Right lobe of liver (tissue), 6 donors: ENCODE results near the gene CRYBA2. TPM values are rescaled to one million over a fixed set of nuclear protein-coding genes. Genes with fewer than 3 reads are reported as not detected.

Experiments
- ATAC-seq, 4 donors: fragments of 200-7000 bp; cut with Tn5 transposase; one replicate each; pipeline ENCODE4 v1.9.1; 2020; ENCODE audit warnings: mild to moderate bottlenecking in 4 of 4, moderate library complexity in 4 of 4
- DNase-seq, 3 donors: peaks; one replicate each; pipeline ENCODE4 v3.0.0-alpha.2; 2020
- H3K27ac ChIP-seq, 3 donors: fragments of 200-600 bp; one replicate each; pipeline ENCODE4 v1.8.0; 2022
- H3K27me3 ChIP-seq, 2 donors: fragments of 200-600 bp; one replicate each; pipeline ENCODE4 v1.8.0; 2022
- H3K36me3 ChIP-seq, 4 donors: fragments of 200-600 bp; sonication (generic) in 1 of 4; one replicate each; pipeline versions ENCODE4 v1.5.1 to v1.8.0; 2017 to 2022; ENCODE audit warnings: control low read depth in 1 of 4
- H3K4me1 ChIP-seq, 4 donors: fragments of 200-600 bp; sonication (generic) in 1 of 4; one replicate each; pipeline versions ENCODE4 v1.5.1 to v1.8.0; 2017 to 2022; ENCODE audit warnings: control low read depth in 1 of 4
- H3K4me3 ChIP-seq, 3 donors: fragments of 200-600 bp; one replicate each; pipeline ENCODE4 v1.8.0; 2022
- H3K9me3 ChIP-seq, 4 donors: fragments of 200-600 bp; sonication (generic) in 1 of 4; one replicate each; pipeline versions ENCODE4 v1.5.1 to v1.8.0; 2017 to 2022; ENCODE audit warnings: control low read depth in 1 of 4
- POLR2A ChIP-seq: fragments of 450-650 bp; IDR thresholded peaks from one replicate; pipeline ENCODE4 v1.6.1; 2017; ENCODE audit warnings: antibody characterized with exemption, mild to moderate bottlenecking
- WGBS: methylation state at CpG from one replicate; pipeline ENCODE4 v1.1.6; 2018; ENCODE audit warnings: low coverage, low lambda C conversion rate; ENCODE audit not compliant: insufficient coverage; ENCODE audit errors: missing lambda C conversion rate; 5-methylcytosine and 5-hydroxymethylcytosine counted together
- intact Hi-C, 2 donors: fragments of 100-400 bp; cut with DNase I; formaldehyde crosslinking; loops; one replicate each; pipeline versions ENCODE4 v1.11.2 to v1.14.1; 2022
- total RNA-seq, 6 experiments: library from RNA; depleted of rRNA in 2 of 6; stranded (reverse); fragments of >200 nt in 2 of 6; fragmentation: NEBNext Ultra II Directional in 3 of 6; extraction: Animal tissue kit (Norgen Biotek cat#: 25700) in 3 of 6; gene quantifications; one replicate each; pipeline versions ENCODE4 v1.1.0 to v1.2.4, GENCODE V29; 2016 to 2023
- TF ChIP-seq, protein P1 (sequence below), 4 donors: fragments of 200-600 bp in 3 of 4; fragments of 450-650 bp in 1 of 4; IDR thresholded peaks; one replicate each; pipeline versions ENCODE4 v1.5.1 to v1.8.0; 2016 to 2022; ENCODE audit warnings: antibody characterized with exemption in 4 of 4, mild to moderate bottlenecking in 2 of 4
- donor health status: DM: no; HTN: yes; CAD: no.
- donor health status: DM: no; HTN: no; CAD: no.
- donor health status: DM: no; HTN: no; CAD: no.
- donor health status: DM: no; HTN: yes; CAD: no.
- donor health status: DM: no; HTN: yes; CAD: no.

Gene CRYBA2
- total RNA-seq, 6 experiments from 2014 or later, result not detected

DNA sequence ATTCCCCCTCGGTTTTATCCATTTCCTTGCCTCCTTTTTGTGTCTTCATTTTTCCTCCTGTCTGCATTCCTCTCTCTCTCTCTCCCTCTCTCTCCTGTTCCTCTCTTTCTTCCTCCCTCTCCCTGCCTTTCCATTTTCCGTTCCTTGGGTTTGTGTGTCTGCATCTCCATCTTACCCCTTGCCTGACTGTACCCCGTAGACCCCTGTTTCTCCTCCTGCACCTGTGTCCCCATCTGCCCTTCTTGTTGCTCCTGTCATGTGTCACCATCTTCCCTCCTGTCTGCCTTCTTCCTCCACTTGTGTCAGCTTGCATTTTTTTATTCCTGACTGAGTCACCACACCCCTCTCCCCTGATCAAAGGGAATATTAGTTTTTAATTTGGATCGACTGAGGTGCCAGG is 32.0 kb downstream of the CRYBA2 start:
- Histone ChIP-seq H3K36me3 (no peaks in the 10 kb centered on the region), H3K4me1 (no peaks in the 10 kb centered on the region), H3K27me3 (peaks cover 0 to 16% of the 10 kb centered on the region in 2 donors), H3K27ac (no peak overlapping the region), H3K4me3 (no peak overlapping the region), H3K9me3 (no peaks in the 10 kb centered on the region)
- DNase-seq (no peak), ATAC-seq (no peak)
- TF ChIP-seq POLR2A, result no peak
- TF ChIP-seq, protein P1, sequence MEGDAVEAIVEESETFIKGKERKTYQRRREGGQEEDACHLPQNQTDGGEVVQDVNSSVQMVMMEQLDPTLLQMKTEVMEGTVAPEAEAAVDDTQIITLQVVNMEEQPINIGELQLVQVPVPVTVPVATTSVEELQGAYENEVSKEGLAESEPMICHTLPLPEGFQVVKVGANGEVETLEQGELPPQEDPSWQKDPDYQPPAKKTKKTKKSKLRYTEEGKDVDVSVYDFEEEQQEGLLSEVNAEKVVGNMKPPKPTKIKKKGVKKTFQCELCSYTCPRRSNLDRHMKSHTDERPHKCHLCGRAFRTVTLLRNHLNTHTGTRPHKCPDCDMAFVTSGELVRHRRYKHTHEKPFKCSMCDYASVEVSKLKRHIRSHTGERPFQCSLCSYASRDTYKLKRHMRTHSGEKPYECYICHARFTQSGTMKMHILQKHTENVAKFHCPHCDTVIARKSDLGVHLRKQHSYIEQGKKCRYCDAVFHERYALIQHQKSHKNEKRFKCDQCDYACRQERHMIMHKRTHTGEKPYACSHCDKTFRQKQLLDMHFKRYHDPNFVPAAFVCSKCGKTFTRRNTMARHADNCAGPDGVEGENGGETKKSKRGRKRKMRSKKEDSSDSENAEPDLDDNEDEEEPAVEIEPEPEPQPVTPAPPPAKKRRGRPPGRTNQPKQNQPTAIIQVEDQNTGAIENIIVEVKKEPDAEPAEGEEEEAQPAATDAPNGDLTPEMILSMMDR (IDR thresholded peaks at IDR 0.05), result no peak
- intact Hi-C loops, result no loop called here
- 3% methylated on average over 4 of the region's 4 CpGs for WGBS

DNA sequence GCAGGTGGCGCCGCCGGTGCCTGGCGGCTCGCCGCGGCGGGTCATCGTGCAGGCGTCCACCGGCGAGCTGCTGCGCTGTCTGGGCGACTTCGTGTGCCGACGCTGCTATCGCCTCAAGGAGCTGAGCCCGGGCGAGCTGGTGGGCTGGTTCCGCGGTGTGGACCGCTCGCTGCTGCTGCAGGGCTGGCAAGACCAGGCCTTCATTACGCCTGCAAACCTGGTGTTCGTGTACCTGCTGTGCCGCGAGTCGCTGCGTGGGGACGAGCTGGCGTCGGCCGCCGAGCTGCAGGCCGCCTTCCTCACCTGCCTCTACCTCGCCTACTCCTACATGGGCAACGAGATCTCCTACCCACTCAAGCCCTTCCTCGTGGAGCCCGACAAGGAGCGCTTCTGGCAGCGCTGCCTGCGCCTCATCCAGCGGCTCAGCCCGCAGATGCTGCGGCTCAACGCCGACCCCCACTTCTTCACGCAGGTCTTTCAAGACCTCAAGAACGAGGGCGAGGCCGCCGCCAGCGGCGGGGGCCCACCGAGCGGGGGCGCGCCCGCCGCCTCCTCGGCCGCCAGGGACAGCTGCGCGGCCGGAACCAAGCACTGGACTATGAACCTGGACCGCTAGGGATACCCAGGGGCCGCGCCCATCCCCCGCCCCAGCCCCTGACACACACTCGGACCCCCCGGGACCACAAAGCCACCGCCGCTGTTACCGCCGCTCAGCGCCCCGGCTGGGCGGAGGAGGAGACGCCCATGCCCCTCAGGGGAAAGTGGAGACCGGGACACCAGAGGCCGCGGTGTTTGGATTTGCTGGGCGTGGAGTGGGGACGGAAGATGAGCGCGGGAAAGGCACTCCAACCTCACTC is 32.7 kb downstream of the CRYBA2 start:
- WGBS, result 6% methylated on average over 14 of the region's 87 CpGs
- H3K27ac ChIP-seq, result no peak overlapping the region
- DNase-seq (peak in 1 of 3 donors; percentile 23), ATAC-seq (no peak)
- no peak overlapping the region for H3K4me3 ChIP-seq
- no peak for TF ChIP-seq POLR2A
- TF ChIP-seq, protein P1 (IDR thresholded peaks at IDR 0.05), result no peak
- no peaks in the 10 kb centered on the region for H3K4me1 ChIP-seq
- intact Hi-C loops, result no loop called here
- no peaks in the 10 kb centered on the region for H3K9me3 ChIP-seq
- H3K27me3 ChIP-seq, result peaks cover 0 to 16% of the 10 kb centered on the region in 2 donors
- H3K36me3 ChIP-seq, result no peaks in the 10 kb centered on the region

DNA sequence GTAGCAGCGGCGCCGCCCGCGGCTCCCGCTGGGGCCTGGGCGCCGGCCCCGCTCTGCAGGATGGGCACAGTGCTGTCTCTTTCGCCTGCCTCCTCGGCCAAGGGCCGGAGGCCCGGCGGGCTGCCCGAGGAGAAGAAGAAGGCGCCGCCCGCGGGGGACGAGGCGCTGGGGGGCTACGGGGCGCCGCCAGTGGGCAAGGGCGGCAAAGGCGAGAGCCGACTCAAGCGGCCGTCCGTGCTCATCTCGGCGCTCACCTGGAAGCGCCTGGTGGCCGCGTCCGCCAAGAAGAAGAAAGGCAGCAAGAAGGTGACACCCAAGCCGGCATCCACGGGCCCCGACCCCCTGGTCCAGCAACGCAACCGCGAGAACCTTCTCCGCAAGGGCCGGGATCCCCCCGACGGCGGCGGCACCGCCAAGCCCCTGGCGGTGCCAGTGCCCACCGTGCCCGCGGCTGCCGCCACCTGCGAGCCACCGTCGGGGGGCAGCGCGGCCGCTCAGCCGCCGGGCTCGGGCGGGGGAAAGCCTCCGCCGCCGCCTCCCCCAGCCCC is 33.4 kb downstream of the CRYBA2 start:
- Histone ChIP-seq H3K27me3 (peaks cover 0 to 16% of the 10 kb centered on the region in 2 donors), H3K27ac (no peak overlapping the region)
- 0% methylated on average over 3 of the region's 67 CpGs for WGBS

DNA sequence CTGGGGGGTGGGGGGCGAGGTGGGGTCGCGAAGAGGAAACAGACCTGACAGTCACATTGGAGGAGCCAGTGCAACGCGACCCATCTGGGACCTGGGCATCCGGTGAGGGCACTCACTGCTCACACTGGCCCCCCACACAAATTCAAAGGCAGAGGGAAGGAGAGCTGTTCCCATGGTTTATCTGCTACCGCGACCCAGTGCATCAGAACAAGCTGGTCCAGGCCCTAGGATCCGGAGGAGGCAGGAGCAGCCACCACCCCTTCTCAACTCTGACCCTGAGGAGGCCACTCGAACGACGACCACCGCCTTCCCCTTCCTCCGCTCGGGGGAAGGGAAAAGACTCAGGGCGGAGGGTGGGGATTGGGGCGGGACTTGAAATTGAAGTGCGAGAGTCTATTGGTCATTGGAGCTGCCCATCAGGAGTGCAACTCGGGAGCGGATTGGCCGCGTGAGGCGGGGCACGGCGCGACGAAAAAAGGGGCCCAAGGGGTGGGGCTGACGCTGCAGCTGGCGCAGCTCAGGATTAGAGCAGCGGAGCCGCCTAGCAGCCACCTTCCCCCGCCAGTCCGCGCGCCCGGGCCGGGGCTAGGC is 34.0 kb downstream of the CRYBA2 start, which contains the start of gene CDK5R2:
CDK5R2 (plus strand) TSS at position 526 of the 591 bp plus-strand sequence. CDS start 155 bp downstream, outside the sequence.
- Histone ChIP-seq H3K27ac (no peak within 1 kb of the TSS), H3K4me3 (no peak within 1 kb of the TSS), H3K36me3 (no peaks in the 10 kb centered on the region), H3K9me3 (no peaks in the 10 kb centered on the region), H3K27me3 (peaks cover 0 to 16% of the 10 kb centered on the region in 2 donors), H3K4me1 (no peaks in the 10 kb centered on the region)
- ATAC-seq (peak; percentile 65 to 81 (median 68)), DNase-seq (peak in 2 of 3 donors; percentile 53 to 58)
- TF ChIP-seq POLR2A, result no peak
- TF ChIP-seq, protein P1 (IDR thresholded peaks at IDR 0.05), result no peak
- WGBS, result 8% methylated on average over 15 of the region's 37 CpGs
- intact Hi-C loops, result no loop called here

More for the DNA sequence above, 33.4 kb downstream of the CRYBA2 start:
- Histone ChIP-seq H3K9me3 (no peaks in the 10 kb centered on the region), H3K4me3 (no peak overlapping the region), H3K4me1 (no peaks in the 10 kb centered on the region), H3K36me3 (no peaks in the 10 kb centered on the region)
- intact Hi-C loops, result no loop called here
- TF ChIP-seq, protein P1 (IDR thresholded peaks at IDR 0.05), result no peak
- TF ChIP-seq POLR2A, result no peak
- ATAC-seq (no peak), DNase-seq (peak in 1 of 3 donors; percentile 33)
